Neural cell (in vitro differentiated cells): ENCODE measurements around the gene ABHD14A. TPM values are rescaled to one million over a fixed set of nuclear protein-coding genes. Genes with fewer than 3 reads are reported as not detected.

Experiments
- H2AFZ ChIP-seq: fragments of 200-600, 300-800 bp; sonication (generic), shearing (Covaris generic); 2 replicates; pipeline ENCODE4 v1.6.0; 2014; ENCODE audit warnings: low read depth, mild to moderate bottlenecking, antibody characterized with exemption, low read length, moderate library complexity
- H3F3A ChIP-seq: fragments of 200-600 bp; shearing (Covaris generic); 2 replicates; pipeline ENCODE4 v1.6.1; 2016; ENCODE audit warnings: mild to moderate bottlenecking, moderate library complexity, mixed read lengths, antibody characterized with exemption, low read length; ENCODE audit not compliant: insufficient read depth, poor library complexity, severe bottlenecking
- H3K27ac ChIP-seq: fragments of 200-600, 300-800 bp; sonication (generic), shearing (Covaris generic); 2 replicates; pipeline ENCODE4 v1.5.1; 2014; ENCODE audit warnings: mild to moderate bottlenecking, low read length, moderate library complexity
- H3K27me3 ChIP-seq: fragments of 300-800, 200-600 bp; sonication (generic), shearing (Covaris generic); 2 replicates; pipeline ENCODE4 v1.6.0; 2014; ENCODE audit warnings: mild to moderate bottlenecking, low read depth, low read length, moderate library complexity; ENCODE audit not compliant: insufficient read depth
- H3K36me3 ChIP-seq: fragments of 300-800, 200-600 bp; sonication (generic), shearing (Covaris generic); 2 replicates; pipeline ENCODE4 v1.5.1; 2014; ENCODE audit warnings: mild to moderate bottlenecking, antibody characterized with exemption, low read length, moderate library complexity; ENCODE audit not compliant: insufficient read depth
- H3K4me2 ChIP-seq: fragments of 300-800, 200-600 bp; sonication (generic), shearing (Covaris generic); 2 replicates; pipeline ENCODE4 v1.6.0; 2014; ENCODE audit warnings: mild to moderate bottlenecking, low read length
- H3K4me3 ChIP-seq: fragments of 300-800, 200-600 bp; sonication (generic), shearing (Covaris generic); 2 replicates; pipeline ENCODE4 v1.5.1; 2014; ENCODE audit warnings: mild to moderate bottlenecking, low read length, moderate library complexity
- H3K79me2 ChIP-seq: fragments of 200-600 bp; shearing (Covaris generic); replicated peaks from 2 replicates; pipeline ENCODE4 v1.6.0; 2014; ENCODE audit warnings: mild to moderate bottlenecking, low read length, moderate library complexity; ENCODE audit not compliant: insufficient read depth
- H3K9ac ChIP-seq: fragments of 300-800, 200-600 bp; sonication (generic), shearing (Covaris generic); 2 replicates; pipeline ENCODE4 v1.6.1; 2016; ENCODE audit warnings: mild to moderate bottlenecking, low read length, mixed read lengths
- H3K9me2 ChIP-seq: fragments of 200-600 bp; shearing (Covaris generic); 2 replicates; pipeline ENCODE4 v1.6.1; 2016; ENCODE audit warnings: mild to moderate bottlenecking, low read length, mixed read lengths; ENCODE audit not compliant: insufficient read depth
- H3K9me3 ChIP-seq: fragments of 200-600, 300-800 bp; sonication (generic), shearing (Covaris generic); 2 replicates; pipeline ENCODE4 v1.6.1; 2016; ENCODE audit warnings: mild to moderate bottlenecking, mixed run types, low read length, moderate library complexity, mixed read lengths
- H4K20me1 ChIP-seq: fragments of 200-600 bp; shearing (Covaris generic); 2 replicates; pipeline ENCODE4 v1.6.1; 2016; ENCODE audit warnings: mild to moderate bottlenecking, mixed run types; ENCODE audit not compliant: insufficient read depth
- CTCF ChIP-seq: fragments of 450-650 bp; IDR thresholded peaks from 2 replicates; pipeline ENCODE4 v1.5.1; 2014; ENCODE audit warnings: antibody characterized with exemption, mild to moderate bottlenecking, moderate library complexity; ENCODE audit not compliant: poor library complexity, severe bottlenecking
- EP300 ChIP-seq: fragments of 450-650 bp; conservative IDR thresholded peaks from 2 replicates; pipeline ENCODE4 v1.6.1; 2014; ENCODE audit warnings: antibody characterized with exemption, mild to moderate bottlenecking, moderate library complexity; ENCODE audit not compliant: poor library complexity, severe bottlenecking
- EZH2 ChIP-seq: fragments of 200-600, 300-800 bp; shearing (Covaris generic), sonication (generic); IDR thresholded peaks from 2 replicates; pipeline ENCODE4 v1.6.1; 2014; ENCODE audit warnings: antibody characterized with exemption, low read length, borderline replicate concordance, mild to moderate bottlenecking; ENCODE audit not compliant: insufficient read depth, poor library complexity, severe bottlenecking
- MXI1 ChIP-seq: fragments of 450-650 bp; conservative IDR thresholded peaks from 2 replicates; pipeline ENCODE4 v1.6.1; 2014; ENCODE audit warnings: antibody characterized with exemption, mild to moderate bottlenecking; ENCODE audit not compliant: poor library complexity, severe bottlenecking
- POLR2AphosphoS5 ChIP-seq: IDR thresholded peaks from 2 replicates; pipeline ENCODE4 v1.6.1; 2012
- RAD21 ChIP-seq: fragments of 450-650 bp; conservative IDR thresholded peaks from 2 replicates; pipeline ENCODE4 v1.6.1; 2014; ENCODE audit warnings: antibody characterized with exemption, mild to moderate bottlenecking, moderate library complexity
- REST ChIP-seq: IDR thresholded peaks from 2 replicates; pipeline ENCODE4 v1.6.1; 2012; ENCODE audit warnings: borderline replicate concordance
- SMC3 ChIP-seq: fragments of 450-650 bp; conservative IDR thresholded peaks from 2 replicates; pipeline ENCODE4 v1.6.1; 2014; ENCODE audit warnings: antibody characterized with exemption, mild to moderate bottlenecking, moderate library complexity; ENCODE audit not compliant: poor library complexity
- TAF1 ChIP-seq: IDR thresholded peaks from 2 replicates; pipeline ENCODE4 v1.6.1; 2012; ENCODE audit warnings: low read depth
- polyA plus RNA-seq: library from polyadenylated mRNA; depleted of rRNA; stranded (reverse); fragments of >200 nt; gene quantifications from 2 replicates; pipeline ENCODE4 v1.2.3, GENCODE V29; 2014

Gene ABHD14A
- polyA plus RNA-seq, 1 donor from 2014 or later: 57.8 TPM

DNA sequence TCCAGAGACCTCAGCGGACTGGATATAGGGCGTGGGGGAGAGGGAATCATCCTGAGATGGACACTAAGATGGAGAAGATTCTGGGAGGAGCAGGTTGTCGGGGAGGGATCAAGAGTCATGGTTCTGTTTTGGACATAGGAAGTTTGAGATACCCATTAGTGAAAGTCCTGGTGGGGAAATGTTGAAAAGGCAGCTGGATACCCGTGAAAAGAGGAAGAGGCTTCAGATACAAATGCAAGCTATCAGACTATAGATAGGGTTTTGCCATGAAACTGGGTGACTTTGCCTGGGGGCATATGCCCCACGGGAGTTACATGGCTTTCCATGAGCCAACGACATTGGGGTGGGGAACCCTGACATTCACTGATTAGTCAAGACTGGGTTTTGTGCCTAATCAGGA lies 20.8 kb upstream of the ABHD14A start:
- Histone ChIP-seq H3K9ac (no peak overlapping the region), H3K27ac (no peak overlapping the region), H3F3A (no peaks in the 10 kb centered on the region), H3K27me3 (peaks cover 14% of the 10 kb centered on the region), H3K36me3 (no peaks in the 10 kb centered on the region), H3K4me3 (no peak overlapping the region), H4K20me1 (no peaks in the 10 kb centered on the region), H3K9me3 (no peaks in the 10 kb centered on the region), H3K79me2 (no peaks in the 10 kb centered on the region), H3K9me2 (no peaks in the 10 kb centered on the region), H2AFZ (no peak overlapping the region), H3K4me2 (no peak overlapping the region)
- TF ChIP-seq RAD21 (no peak), CTCF (no peak), EZH2 (no peak), EP300 (no peak), TAF1 (no peak), MXI1 (no peak), POLR2AphosphoS5 (no peak), REST (no peak)

- Histone ChIP-seq H3F3A (no peaks in the 10 kb centered on the region), H3K27me3 (peaks cover 14% of the 10 kb centered on the region), H3K9me2 (no peaks in the 10 kb centered on the region), H3K4me3 (no peak overlapping the region), H2AFZ (no peak overlapping the region), H3K9ac (no peak overlapping the region), H3K9me3 (no peaks in the 10 kb centered on the region), H3K36me3 (no peaks in the 10 kb centered on the region), H4K20me1 (no peaks in the 10 kb centered on the region), H3K79me2 (no peaks in the 10 kb centered on the region), H3K4me2 (no peak overlapping the region), H3K27ac (no peak overlapping the region)
- TF ChIP-seq SMC3 (no peak), RAD21 (no peak), EP300 (no peak), CTCF (no peak), EZH2 (no peak), REST (no peak), MXI1 (no peak), POLR2AphosphoS5 (no peak)
These were observed 20.2 kb upstream of the ABHD14A start for GRCh38 chr3:51954713-51955112.
